Muscle layer of duodenum (tissue), 2 donors: ENCODE data around the gene ZNF83.

ENCODE experiments used
- H3K27ac ChIP-seq: one replicate; pipeline ENCODE4 v1.7.0; 2013; ENCODE audit warnings: mild to moderate bottlenecking, low read length
- H3K27me3 ChIP-seq: one replicate; pipeline ENCODE4 v1.7.0; 2013; ENCODE audit warnings: low read depth, mild to moderate bottlenecking, control low read depth, low read length
- H3K36me3 ChIP-seq, 2 donors: one replicate each; pipeline ENCODE4 v1.7.0; 2013; ENCODE audit warnings: low read length in 2 of 2, control low read depth in 1 of 2, mild to moderate bottlenecking in 1 of 2; ENCODE audit not compliant: insufficient read depth in 2 of 2, control insufficient read depth in 1 of 2
- H3K4me1 ChIP-seq, 2 donors: one replicate each; pipeline ENCODE4 v1.7.0; 2013; ENCODE audit warnings: low read length in 2 of 2, mild to moderate bottlenecking in 2 of 2, control low read depth in 1 of 2, moderate library complexity in 1 of 2; ENCODE audit not compliant: insufficient read depth in 2 of 2, control insufficient read depth in 1 of 2
- H3K4me3 ChIP-seq, 2 donors: one replicate each; pipeline ENCODE4 v1.7.0; 2013; ENCODE audit warnings: low read length in 2 of 2, low read depth in 1 of 2, mild to moderate bottlenecking in 1 of 2
- H3K9me3 ChIP-seq, 2 donors: one replicate each; pipeline ENCODE4 v1.7.0; 2013; ENCODE audit warnings: low read length in 2 of 2, control low read depth in 1 of 2, mild to moderate bottlenecking in 1 of 2; ENCODE audit not compliant: control insufficient read depth in 1 of 2
- donor health status: healthy.

Gene ZNF83

GRCh38 chr19:52567921-52568320 is 70.2 kb downstream of the ZNF83 start:
- no peak overlapping the region for H3K4me3 ChIP-seq
- H3K27ac ChIP-seq = no peak overlapping the region
- H3K27me3 ChIP-seq = no peaks in the 10 kb centered on the region
- H3K9me3 ChIP-seq = peaks cover 0 to 2% of the 10 kb centered on the region in 2 donors
- H3K36me3 ChIP-seq = peaks cover 0 to 9% of the 10 kb centered on the region in 2 donors
- peaks cover 0 to 13% of the 10 kb centered on the region in 2 donors for H3K4me1 ChIP-seq

- Histone ChIP-seq H3K9me3 (peaks cover 0 to 5% of the 10 kb centered on the region in 2 donors), H3K27me3 (no peaks in the 10 kb centered on the region), H3K27ac (no peak overlapping the region), H3K4me3 (no peak overlapping the region), H3K36me3 (peaks cover 0 to 13% of the 10 kb centered on the region in 2 donors), H3K4me1 (peaks cover 0 to 13% of the 10 kb centered on the region in 2 donors)
Measured at GRCh38 chr19:52566588-52566987, 71.6 kb downstream of the ZNF83 start.

- Histone ChIP-seq H3K4me3 (no peak overlapping the region), H3K36me3 (peaks cover 0 to 17% of the 10 kb centered on the region in 2 donors), H3K4me1 (peaks cover 0 to 13% of the 10 kb centered on the region in 2 donors), H3K27ac (no peak overlapping the region), H3K9me3 (peaks cover 0 to 7% of the 10 kb centered on the region in 2 donors), H3K27me3 (no peaks in the 10 kb centered on the region)
Measured at GRCh38 chr19:52566121-52566520, 72.0 kb downstream of the ZNF83 start.
